Fibroblast of villous mesenchyme (primary cell): Measurements from ENCODE around the gene ATP2A3. TPM values are rescaled to one million over a fixed set of nuclear protein-coding genes. Genes with fewer than 3 reads are reported as not detected.

Source experiments
- DNase-seq: peaks from one replicate; pipeline ENCODE4 v3.0.0-alpha.2; 2010; ENCODE audit warnings: low read depth
- H3K4me3 ChIP-seq: 2 replicates; pipeline ENCODE4 v1.5.1; 2011; ENCODE audit warnings: low read depth, mild to moderate bottlenecking, low read length
- CTCF ChIP-seq: IDR thresholded peaks from 2 replicates; pipeline ENCODE4 v1.5.1; 2012; ENCODE audit warnings: low read depth, mild to moderate bottlenecking, low read length; ENCODE audit not compliant: insufficient read depth
- total RNA-seq: library from RNA; depleted of rRNA; stranded (reverse); fragments of >200 nt; gene quantifications from 2 replicates; pipeline ENCODE4 v1.2.3, GENCODE V29; 2012

Gene ATP2A3
- total RNA-seq, 1 donor, result 0.43 TPM

DNA sequence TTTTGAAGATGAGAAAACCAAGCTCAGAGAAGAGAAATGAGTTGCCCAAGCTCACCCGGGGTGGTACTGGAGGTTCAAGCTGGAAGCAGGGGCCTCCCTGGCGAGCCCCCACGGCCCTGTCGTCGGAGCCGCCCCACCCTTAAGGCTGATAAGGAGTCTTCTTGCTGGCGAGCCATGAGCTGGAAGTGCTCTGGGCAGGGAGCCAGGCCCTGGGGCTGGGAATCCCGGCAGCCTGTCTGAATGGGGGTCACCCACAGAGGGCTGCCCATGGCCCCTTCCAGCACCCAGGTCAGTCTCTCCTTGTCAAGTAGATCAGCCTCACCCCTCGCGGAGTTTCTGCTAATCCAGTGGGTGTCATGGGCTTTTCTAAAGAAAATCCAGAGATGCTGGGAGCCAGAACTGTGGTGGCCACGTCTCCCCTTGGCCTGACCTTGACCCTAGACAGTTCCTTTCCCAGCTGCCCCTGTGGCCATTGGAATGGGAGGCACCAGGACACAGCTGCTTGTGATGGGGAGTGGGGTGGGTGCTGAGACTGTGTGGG, 46.8 kb downstream of the ATP2A3 start:
- peak; percentile 79 for DNase-seq
- no peak for TF ChIP-seq CTCF
- H3K4me3 ChIP-seq, result no peak overlapping the region

- DNase-seq, result no peak
- TF ChIP-seq CTCF, result no peak
- no peak overlapping the region for H3K4me3 ChIP-seq
Observed at GRCh38 chr17:3916825-3917224, 47.4 kb downstream of the ATP2A3 start.

- TF ChIP-seq CTCF, result no peak
- peak; percentile 71 for DNase-seq
Observed at GRCh38 chr17:3915995-3916696, 48.1 kb downstream of the ATP2A3 start, which contains the start of gene P2RX1. P2RX1 (minus strand) TSS chr17:3916465; CDS start chr17:3916225, 240 bp downstream.

GRCh38 chr17:3915581-3915994, 48.6 kb downstream of the ATP2A3 start:
- H3K4me3 ChIP-seq, result peak overlapping the region; percentile 13
- no peak for TF ChIP-seq CTCF
- DNase-seq, result no peak

More at GRCh38 chr17:3915995-3916696, 48.1 kb downstream of the ATP2A3 start, which contains the start of gene P2RX1:
- peak within 1 kb of the TSS; percentile 13 for H3K4me3 ChIP-seq

- no peak for TF ChIP-seq CTCF
- no peak overlapping the region for H3K4me3 ChIP-seq
- no peak for DNase-seq
Observed at GRCh38 chr17:3914312-3914670, 49.9 kb downstream of the ATP2A3 start.

GRCh38 chr17:3913531-3914311, 50.5 kb downstream of the ATP2A3 start:
- TF ChIP-seq CTCF, result peak; percentile 99
- H3K4me3 ChIP-seq, result no peak overlapping the region
- peak; percentile 74 for DNase-seq
